ENCODE measurements around the gene GATAD2B.
A peak's percentile ranks its signal among the peaks of the same experiment; 100 is the strongest.

Gene GATAD2B

DNA sequence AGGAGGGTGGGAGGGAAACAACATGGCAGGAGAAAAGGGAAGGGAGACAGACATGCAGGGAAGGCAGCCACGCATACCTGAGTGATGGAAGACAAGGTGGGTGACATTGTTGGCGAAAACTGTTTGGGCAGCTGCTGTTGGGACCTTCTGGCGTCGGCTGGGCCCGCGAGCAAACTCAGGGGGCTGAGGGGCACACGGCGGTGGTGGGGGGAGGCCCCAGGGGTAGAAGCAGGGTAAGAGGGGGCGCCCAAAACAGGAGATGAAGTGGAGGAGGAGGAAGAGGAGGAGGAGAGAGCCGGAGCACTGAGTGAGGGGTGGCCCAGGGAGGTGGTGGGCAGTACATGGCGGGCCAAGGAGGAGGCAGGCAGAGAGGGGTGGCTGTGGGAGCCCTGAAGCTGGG, 28.4 kb upstream of the GATAD2B start:
- no peak for DNase-seq

DNA sequence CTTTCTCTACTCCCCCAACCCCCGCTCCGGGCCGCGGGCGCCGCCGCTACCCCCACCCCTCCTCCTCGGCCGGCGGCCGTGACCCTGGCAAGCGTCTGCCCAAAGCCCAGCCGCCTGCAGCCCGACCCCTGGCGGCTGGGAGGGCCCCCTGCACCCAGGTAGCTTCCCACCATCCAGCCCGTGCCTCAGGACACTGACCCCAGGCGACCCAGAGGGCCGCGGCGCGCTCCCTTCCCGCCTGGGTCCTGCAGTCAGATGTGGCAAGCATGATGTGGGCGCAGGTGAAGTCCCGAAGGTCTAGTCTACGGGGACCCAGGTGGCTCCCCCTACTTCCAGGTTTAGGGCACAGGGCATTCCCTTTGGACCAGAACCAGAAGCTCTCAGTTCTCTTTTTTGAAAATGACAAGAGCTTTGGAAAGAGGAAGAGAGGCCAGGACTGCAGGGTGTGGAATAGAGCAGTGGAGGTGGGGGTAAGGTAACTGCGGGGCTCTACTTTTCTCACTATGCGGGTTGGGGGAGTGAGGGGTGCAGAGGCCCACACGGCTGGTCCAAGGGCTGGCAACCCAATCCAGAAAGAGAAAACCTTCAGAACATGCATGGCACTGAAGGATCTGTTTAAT, 24.0 kb upstream of the GATAD2B start, which contains the start of gene DENND4B:
Gene DENND4B, minus strand, starts transcription at position 97 of the 620 bp plus-strand sequence. CDS start 2,344 bp downstream, outside the sequence.
- peak; percentile 76 for DNase-seq

DNA sequence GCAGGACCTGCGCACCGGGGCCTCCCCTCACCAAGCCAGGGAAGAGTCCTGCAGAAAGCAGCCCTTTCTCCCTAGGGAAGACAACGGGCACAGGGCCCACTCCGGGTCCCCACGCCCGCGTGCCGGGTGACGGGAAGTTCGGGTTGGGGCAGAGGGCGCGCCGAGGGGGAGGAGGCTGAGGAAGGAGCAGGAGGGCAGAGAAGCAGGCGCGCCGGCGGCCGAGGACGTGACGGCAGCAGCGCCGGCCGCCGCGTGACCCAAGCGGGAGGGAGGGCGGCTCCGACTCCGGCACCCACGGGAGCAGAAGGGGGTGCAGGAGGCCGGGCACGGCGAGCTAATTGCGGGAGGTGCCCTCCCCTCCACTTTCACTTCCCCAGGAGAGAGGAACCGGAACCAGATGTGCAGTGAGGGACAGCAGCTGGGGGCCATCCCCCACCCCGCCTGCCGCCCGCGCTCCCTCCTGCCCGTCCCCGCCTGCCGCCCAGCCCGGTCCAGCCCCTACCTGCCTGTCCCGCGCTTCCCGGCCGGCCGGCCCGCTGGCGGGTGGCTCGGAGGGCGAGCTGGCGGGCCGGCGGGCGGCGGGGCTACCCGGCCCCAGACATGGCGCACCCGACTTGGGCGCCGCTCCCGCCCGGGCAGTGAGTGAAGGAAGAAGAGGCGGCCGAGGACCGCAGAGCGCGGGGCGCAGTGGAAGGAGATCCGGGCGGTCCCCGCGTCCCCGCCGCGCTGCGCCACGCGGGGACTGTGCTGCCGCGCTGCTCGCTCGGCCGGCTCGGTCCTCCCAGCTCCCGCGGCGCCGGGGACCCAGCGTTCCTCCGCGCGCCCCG, 23.2 kb upstream of the GATAD2B start:
- DNase-seq = peak; percentile 59

DNA sequence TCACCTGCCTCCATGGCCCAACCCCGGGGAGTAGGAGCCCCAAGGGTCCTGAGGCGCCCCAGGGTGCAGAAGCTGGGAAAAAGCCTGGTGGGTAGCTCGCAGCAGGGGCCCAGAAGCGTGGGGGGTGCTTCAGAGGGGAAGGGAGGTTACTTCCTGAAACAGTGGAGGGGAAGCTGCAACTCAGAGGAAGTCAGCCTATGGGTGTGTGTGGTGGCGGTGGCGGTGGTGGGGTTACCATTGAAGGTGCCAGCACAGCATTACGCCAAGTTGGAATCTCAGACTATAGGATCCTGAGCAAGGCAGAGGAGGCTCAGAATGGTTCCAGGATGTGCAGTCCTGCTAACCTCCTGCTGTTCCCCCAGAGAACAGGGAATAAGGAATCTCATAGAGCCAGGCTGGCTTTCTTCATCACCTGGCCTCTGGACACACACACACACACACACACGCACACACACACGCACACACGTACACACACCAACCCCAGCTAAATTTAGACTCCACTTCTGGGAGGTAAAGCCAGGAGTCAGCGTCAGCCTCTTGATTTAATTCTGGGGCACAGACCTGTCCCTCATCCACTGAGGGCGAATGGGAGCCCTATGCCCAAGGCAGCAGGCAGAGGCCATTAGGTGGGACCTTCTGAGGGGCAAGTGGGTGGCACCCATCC, 22.5 kb upstream of the GATAD2B start:
- peak; percentile 66 for DNase-seq

DNA sequence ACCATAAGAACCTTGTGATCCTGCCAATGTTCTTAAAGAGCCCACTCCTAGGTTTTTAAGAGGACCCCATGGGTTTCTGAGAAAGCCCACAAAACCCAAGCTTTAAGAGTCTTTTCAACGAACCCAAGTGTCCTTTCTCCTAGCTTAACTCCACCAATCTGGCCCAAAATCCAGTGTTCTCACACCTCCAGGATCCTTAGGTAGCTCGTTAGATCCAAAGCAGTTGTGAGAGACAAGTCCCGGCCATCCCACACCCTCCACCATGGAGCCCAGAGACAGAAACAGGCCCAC, 22.0 kb upstream of the GATAD2B start:
- DNase-seq = no peak

DNA sequence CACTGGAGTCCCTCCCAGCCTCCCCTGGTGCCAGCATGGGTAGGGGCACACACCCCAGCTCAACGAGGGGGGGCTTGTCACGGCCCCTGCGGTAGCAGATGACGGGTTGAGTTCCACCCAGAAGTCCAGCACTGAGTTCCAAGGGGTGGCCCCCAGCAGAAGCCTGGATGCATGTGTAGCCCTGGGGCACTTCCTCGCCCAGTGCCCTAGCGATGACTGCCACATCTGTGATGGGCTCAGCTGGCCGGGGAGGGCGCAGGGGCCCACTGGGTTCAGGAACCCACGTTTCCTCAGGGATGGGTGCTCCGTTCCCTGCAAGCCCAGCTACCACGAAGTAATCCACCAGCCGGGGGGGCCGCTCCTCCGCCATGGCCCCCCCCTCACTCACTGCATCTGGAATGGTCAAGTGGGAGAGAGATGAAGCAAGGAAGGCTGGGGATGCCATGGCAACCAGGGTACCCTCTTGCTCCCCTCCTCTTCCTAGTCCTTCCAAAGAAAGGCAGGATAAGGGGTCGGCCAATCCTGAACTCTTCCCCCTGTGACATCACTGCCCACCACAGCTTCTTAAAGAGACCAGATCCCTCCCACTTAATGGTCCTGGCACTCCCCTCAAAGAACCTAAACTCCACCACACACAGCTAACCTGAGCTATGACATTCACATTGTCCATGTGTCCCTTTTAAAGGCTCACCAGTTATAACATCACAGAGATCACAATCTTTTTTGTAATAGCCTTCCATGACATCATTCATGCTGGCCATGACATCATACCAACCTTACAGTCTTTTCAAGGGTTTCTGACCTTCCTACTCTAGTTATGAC, 21.4 kb upstream of the GATAD2B start:
- no peak for DNase-seq

DNA sequence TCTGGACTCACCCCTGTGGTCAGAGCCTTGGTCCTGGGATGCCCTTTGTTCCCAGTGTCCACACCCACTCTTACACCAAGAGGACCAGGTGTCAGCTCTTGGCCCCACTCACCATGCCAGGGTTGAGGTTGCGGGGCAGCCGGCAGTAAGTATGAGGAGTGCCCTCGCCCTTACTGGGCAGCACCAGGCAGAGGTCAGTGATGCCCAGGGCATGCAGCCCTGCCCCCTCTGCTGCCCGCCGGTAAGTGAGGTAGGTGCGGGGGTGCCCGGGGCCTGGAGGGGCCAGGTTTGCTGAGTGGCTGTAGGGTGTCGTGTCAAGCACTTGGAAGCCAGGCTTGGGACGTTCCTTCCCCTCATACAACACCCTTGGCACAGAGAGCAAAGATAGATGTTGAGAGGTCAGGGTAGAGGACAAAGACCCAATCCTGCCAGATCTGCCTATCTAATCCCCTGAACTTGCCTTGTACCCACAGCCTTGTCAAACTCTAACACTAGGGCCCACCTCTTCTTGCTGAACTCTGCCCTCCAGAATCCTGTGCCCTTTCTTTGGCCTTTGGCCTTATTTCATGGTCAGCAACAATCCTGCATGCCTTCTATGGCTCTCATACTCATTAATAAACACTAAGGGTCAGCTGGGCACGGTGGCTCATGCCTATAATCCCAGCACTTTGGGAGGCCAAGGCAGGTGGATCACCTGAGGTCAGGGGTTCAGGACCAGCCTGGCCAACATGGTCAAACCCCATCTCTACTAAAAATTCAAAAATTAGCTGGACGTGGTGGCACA, 20.2 kb upstream of the GATAD2B start:
- no peak for DNase-seq

DNA sequence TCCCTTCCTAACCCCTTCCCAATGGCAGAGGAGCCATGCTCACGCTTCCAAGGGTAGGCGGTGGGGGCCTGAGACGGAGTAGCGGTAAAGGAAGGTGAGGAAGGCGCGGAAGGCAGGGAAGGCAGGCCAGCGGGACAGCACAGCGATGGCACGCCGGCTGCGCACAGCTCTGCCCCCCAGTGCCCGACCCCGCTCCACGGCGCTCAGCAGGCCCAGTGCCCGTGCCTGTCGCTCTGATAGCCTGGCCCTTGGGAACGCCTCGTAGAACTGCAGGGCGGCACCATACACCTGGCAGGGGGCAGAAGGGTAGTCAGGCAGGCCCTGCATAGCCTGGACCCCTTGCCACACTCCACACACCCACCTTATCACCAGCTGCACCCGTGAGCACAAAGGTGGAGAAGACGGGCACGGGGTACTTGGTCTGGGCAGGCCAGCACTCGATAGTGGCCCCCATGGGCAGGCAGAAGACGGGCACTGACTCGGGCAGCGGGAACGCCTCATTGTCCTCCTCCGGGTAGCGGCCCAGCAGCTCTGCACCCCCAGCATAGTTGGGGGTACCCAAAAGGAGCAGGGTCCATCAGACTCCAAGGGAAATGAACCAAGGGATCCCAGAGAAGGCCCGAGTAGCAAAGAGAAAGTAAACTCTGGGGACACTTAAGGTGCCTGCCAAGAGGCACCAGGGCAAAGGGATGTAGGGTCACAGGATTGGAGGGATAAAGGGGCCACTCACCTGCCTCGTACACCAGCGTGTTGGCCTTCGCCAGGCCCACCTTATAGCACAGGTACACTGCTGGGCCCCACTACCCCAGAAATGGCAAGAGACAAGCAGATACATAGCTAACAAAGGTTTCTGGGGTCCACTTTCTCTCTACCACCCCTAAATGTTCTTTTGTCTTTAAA, 19.3 kb upstream of the GATAD2B start:
- DNase-seq = no peak

DNA sequence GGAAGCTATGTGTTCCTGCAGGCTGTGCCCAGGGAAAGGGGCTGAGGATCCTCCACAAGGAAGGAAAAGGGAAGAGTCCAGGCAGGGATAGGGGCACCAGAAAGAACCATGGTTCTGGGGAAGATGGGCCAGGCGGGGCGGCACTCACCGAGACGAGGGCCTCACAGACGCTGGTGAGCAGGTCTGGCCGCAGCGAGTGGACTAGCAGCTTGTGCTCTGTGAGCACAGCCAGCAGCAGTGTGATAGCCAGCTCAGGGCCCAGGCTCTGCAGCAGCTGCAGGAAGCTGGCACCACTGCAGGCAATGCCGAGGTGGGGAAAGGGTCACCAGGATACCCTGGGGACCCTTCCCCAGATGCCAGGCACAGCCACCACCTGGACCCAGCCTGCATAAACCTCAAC, 18.0 kb upstream of the GATAD2B start:
- DNase-seq = no peak

DNA sequence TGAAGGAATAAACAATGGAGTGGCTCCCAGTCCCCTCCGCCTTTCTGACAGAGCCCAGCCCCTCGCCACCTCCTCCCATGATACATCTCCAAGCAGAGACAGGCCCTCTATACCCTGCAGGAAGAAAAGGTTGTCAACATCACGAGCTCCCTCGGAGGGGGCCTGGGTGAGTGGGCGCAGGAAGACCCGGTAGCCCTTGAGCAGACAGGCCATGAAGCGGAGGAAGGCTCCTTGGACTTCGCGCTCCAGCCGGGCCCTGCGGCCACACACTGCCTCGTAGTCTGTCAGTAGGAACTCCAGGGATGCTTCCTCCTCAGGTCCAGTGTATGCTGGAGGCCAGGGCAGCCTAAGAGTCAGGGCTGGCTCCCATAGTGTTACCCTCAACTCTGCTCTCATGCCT, 16.7 kb upstream of the GATAD2B start:
- DNase-seq = no peak

DNA sequence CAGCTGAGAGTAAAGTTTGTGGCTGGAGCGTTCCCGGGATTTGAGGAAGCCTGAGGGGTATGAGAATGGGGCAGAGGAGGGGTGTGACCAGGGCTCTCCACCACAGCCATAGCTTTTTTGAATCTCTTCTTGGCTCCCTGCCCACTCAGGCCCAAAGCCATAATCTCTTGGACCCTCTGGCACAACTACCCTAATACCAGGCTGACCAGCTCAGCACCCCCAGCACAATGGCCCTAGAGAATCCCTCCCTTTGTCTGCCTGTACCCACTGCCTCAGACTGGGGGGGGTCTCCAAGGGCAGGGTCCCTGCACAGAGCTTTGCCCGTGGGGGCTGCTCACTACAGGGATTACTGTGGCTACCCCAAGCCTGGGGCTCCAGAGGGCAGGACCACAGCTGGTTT, 16.2 kb upstream of the GATAD2B start:
- DNase-seq = no peak

DNA sequence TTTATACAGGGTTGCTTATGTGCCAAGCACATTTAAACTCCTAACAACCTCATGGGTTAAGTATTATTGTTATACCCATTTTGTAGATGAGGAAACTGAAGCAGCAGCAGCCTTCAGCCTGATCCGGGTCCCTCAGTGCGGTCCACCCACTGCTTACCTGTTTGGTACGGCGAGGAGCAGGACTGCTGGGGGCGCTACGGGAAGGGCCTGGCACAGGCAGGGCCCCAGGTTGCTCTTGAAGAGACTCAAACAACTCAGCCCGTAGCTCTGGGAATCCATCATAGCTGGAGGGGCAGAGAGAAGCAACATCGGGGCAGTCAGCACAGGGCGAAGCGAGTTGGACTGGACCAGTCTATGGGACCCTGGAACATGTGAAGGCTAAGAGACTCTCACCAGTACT, 14.6 kb upstream of the GATAD2B start:
- DNase-seq = no peak

DNA sequence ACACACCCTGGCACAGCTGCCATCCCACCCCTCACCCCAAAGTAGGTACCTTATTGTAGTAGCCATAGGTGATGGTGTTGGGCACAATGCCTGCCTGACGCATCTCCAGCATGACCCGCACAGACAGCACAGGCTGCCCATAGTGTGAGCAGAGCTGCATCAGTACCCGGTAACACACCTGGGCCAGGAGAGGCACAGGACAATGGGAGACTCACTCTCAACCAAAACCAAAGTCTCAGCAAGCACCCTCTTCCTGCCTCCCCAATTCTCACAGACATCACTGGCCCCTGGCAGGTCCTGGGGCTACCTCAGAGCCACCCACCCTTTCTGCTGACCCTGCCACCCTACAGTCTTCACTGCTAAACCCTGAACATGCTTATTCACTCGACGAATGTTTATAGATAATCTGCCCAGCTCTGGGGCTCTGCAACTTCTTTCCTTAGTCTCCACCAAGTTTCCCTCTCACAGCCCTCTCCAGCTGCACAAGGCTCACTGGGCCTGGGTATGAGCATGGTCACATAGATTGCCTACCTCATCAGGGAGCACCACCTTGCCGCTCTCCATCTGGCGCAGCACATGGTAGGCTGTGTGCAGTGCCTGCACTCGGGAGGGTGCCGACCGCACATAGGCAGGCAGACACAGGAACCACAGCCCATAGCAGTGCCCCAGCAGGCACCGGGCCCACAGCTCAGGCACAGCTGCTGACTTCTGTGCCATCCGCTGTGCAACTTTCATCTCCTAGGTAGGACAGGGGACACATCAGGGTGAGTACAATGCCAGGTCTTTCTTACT, 13.4 kb upstream of the GATAD2B start:
- no peak for DNase-seq

DNA sequence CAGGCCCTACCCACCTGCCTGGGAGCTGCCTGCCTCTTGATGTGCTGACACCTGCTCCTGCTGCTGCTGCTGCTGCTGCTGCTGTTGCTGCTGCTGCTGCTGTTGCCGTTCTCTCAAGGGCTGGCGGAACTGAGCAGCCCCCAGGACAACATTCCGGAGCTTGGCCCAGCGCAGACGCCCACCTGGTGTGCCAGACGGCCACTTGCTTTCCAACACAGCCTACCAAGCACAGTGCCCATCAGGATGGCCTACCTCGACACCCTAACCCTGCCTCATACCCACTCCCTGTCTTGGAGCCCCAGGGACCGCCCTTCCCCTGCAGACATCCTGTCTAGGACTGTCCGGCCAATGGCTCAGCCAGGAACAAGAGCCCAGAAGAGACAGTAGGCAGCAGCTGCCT, 12.0 kb upstream of the GATAD2B start:
- no peak for DNase-seq

DNA sequence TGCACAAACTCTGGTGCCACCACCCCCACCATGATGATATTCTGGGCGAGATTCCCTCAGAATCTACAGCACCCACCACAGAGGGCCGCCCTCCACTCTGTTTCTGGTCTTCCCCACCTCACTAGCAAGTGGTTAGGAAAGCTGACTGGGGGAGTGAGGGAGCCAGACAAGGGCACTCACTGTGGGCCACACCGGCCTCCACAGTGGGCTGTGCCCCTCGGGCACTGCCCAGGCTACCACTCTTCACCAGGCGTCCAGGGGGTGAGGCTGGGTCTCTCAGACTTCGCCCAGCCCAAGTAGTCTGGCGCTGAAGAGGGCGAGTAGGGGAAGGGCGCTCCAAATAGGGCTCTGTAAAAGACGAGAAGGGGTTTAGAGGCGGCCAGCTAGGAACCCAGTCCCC, 11.2 kb upstream of the GATAD2B start:
- DNase-seq = no peak

DNA sequence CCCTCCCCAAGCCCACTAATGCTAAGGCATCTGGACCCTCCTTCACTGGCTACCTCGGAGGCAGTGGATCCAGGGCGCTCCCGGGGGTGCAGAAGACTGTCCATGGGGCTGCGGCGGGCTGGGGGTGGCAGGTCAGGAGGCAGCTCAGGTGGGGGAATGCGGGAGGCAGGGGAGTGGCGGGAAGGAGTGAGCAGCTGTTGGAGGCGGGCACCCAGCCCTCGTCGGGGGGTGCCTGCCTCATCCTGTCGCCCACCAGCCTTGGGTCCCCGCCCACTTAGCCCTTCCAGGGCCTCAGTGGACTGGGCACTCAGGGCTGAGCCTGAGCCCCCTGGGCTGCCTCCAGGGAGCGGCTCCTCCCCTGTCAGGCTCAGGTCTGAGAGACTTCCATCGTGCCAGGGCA, 10.7 kb upstream of the GATAD2B start:
- DNase-seq = no peak

DNA sequence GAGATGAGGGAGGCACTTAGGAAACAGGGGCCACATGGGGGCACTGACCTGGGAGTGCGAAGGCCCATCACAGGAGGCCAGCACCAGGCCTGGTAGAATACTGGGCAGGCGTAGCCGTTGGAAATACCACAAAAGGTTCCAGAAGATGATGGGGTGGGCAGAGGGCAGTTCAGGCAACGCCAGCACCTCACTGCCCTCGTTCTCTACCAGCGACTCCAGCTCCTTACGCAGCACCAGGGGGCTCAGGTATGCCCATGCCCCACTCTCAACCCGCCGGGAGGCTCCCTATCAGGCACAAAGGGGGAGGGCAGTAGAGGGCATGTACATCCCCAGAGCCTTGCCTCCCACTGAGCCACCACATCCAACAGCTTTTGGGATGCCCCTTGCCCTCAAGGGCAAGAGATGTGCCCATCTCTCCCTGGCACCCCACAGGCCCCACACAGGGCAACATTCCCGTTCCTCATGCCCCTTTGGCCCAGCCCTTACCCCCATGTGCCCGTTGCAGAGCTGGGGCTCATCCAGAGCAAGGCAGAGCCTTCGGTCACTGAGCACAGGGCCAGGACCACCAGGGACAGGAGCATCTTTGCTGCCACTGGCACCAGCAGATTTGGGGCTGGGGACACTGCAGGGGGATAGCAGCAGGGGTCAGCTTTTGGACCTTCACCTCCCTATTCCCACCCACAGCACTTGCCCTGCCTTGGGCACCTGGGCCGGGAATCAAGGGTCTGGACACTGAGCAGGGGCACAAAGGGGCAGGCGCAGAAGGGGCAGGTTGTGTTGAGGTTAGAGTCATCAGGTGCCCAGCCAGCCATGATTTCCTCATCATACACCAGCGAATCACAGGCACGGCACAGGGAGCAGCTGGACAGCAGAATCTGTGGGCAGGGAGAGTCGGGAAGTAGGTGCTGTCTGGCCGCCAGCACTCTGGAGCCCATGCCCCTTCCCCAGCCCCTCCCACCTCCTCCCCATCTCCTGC, 9.7 kb upstream of the GATAD2B start:
- DNase-seq = no peak

DNA sequence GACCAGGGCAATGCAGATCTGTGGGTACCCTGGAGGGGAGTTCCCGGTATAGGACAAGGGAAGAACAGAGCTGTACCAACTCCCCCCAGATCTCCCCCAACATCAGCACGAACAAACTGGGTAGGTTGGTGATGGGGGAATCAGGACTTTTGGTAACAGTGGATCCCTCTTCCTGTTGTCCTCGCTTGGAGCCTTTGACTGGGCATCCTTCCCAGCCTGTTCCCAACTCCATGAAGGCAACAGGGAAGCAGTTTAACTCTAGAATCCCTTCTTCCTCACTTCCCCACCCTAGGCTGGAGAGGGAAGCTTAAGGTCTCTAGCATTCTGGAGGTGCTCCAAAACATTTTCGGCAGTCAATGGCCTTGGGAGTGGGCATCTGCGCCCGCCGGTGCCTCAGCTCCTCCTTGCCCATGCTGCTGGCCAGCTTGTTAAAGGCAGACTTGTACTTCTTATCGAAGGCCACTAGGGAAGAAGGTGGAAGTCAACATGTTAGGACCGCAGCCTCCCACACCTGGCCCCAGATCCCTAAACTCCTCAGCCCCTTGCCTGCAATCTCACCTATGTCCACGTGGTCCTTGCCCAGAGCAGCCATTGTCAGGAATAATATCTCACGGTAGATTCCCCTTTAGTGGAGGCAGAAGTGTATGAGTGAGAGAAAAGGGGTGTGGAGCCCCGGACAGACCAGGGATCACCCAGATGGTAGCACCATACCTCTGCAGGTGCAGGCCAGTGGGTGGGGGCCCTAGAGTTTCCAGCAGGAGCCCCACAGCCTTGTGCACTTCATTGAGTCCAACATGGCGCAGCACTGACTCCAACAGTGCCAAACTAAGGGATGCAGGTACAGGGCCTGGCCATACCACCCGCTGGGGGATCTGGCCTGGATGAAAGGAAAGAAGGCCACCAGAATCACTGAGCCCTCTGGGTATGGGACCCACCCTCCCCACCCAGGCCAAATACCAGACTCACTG, 7.5 kb upstream of the GATAD2B start:
- no peak for DNase-seq

Measured in activated naive CD4-positive, alpha-beta T cell treated with anti-CD3 and anti-CD28 coated beads, Interleukin-2, amount 50 U/mL, for 16 hours (primary cell).